Fibroblast of pulmonary artery (primary cell): ENCODE results near the gene LCE5A.
A peak's percentile ranks its signal among the peaks of the same experiment; 100 is the strongest.

ENCODE experiments used
- DNase-seq: peaks from one replicate; pipeline ENCODE4 v3.0.0-alpha.2; 2010; ENCODE audit warnings: low read depth
- H3K4me3 ChIP-seq: replicated peaks from 2 replicates; pipeline ENCODE4 v1.5.1; 2011; ENCODE audit warnings: low read depth, mild to moderate bottlenecking, control low read depth, low read length, moderate library complexity
- CTCF ChIP-seq: IDR thresholded peaks from 2 replicates; pipeline ENCODE4 v1.5.1; 2011; ENCODE audit warnings: mild to moderate bottlenecking, control low read depth, low read length, inconsistent platforms; ENCODE audit errors: missing control alignments

The LCE5A gene

DNA sequence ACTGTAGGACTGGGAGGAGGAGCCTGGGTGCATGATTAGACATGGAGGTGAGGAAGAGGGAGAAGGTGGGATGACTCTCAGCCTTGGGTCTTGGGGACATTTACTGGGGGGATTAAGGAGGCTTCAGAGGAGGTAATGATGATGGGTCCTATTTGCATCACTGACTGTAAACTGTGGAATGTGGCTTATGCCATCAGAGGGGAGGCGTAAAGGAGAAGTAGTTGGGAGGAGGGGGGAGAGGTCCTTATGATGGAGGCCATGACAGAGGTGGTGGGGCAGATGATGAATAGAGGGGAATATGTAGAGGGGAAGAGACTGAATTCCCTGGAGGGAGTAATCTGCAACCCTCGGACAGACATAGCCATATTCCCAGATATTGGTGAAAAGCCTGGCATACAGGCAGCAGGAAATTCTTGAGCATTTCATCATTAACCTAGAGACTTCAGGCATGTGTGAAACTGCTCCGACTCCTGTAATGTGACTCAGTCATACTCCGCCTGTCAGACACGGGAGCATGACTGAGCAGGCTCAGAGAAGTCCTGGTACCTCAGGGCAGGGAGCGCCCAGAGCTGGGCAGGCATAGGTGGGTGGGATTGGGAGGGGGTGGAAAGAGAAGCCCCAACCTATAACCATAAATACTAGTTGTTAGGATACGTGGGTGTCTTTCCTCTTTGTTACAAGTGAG lies 8.0 kb upstream of the LCE5A start:
- DNase-seq = peak; percentile 16
- no peak for TF ChIP-seq CTCF
- no peak overlapping the region for H3K4me3 ChIP-seq

- no peak overlapping the region for H3K4me3 ChIP-seq
- TF ChIP-seq CTCF = no peak
- DNase-seq = no peak
Observed at GRCh38 chr1:152505083-152505482, 5.5 kb upstream of the LCE5A start.

- no peak for DNase-seq
- no peak for TF ChIP-seq CTCF
- H3K4me3 ChIP-seq = no peak overlapping the region
Observed at GRCh38 chr1:152506899-152507498, 3.6 kb upstream of the LCE5A start.

DNA sequence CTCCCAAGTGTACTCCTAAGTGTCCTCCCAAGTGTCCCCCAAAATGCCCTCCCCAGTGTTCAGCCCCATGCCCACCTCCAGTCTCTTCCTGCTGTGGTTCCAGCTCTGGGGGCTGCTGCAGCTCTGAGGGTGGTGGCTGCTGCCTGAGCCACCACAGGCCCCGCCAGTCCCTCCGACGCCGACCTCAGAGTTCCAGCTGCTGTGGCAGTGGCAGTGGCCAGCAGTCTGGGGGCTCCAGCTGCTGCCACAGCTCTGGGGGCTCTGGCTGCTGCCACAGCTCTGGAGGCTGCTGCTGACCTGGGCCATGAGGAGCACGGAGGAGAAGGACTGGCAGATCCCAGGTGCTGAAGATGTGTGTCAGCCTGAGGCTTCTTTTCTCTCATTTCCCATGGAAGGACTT lies 993 bp downstream of the LCE5A start:
- H3K4me3 ChIP-seq = no peak overlapping the region
- no peak for TF ChIP-seq CTCF

GRCh38 chr1:152513081-152513480 lies 2.5 kb downstream of the LCE5A start:
- H3K4me3 ChIP-seq = no peak overlapping the region
- no peak for TF ChIP-seq CTCF
- DNase-seq = no peak

More for the DNA sequence above, 993 bp downstream of the LCE5A start:
- no peak for DNase-seq

DNA sequence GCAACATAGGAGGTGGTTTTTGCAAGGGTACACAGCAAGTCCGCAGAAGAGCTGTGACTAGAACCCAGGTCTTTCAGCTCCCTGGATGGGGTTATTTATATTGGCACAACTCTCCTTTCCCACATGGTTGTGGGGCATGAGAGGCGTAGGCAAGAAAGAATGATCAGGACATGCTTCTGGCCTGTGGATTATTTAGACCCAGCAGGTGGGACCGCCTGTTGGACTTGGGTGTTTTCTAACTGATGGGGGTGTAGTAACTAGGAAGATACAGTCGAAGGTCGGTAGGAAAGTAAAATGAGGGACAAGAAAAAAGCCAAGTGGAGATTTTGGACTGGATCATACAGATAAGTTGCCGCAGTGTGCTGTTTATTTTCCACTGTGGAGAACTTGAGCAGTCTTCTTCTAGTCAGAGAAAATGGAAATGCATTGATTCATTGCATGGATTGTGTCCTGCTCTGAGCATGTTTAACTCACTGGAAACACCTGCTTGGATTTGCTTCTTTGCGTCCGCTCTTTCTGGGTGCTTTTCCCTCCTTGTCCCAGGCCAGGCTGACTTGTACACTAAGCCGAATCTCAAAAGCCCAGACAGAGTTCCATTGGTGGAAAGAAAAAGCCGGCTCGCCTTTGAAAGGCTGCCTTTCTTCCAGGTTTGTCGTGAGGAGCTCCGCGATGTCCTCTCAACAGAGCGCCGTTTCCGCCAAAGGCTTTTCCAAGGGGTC lies 4.3 kb downstream of the LCE5A start:
- TF ChIP-seq CTCF = no peak
- H3K4me3 ChIP-seq = no peak overlapping the region

DNA sequence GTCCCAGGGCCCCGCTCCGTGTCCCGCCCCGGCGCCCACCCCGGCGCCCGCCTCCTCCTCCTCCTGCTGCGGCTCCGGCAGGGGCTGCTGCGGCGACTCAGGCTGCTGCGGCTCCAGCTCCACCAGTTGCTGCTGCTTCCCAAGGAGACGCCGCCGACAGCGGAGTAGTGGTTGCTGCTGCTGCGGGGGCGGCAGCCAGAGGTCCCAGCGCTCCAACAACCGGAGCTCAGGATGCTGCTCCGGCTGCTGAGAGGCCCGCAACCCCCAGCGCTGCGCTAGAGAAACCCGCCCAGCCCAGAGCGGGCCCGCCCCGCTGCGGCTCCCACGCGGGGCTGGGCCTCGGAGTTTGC lies 4.8 kb downstream of the LCE5A start:
- TF ChIP-seq CTCF = no peak
- peak; percentile 8 for DNase-seq
- no peak overlapping the region for H3K4me3 ChIP-seq

More for the DNA sequence above, 4.3 kb downstream of the LCE5A start:
- DNase-seq = no peak
